HL-60 (cell line): ENCODE measurements around the gene GTF2H1.

ENCODE experiments used
- CTCF ChIP-seq: IDR thresholded peaks from one replicate; pipeline ENCODE4 v1.5.1; 2011; ENCODE audit warnings: low read length, control low read depth, inconsistent platforms; ENCODE audit not compliant: insufficient read depth
- GABPA ChIP-seq: IDR thresholded peaks from 2 replicates; pipeline ENCODE4 v1.6.1; 2012; ENCODE audit warnings: low read depth
- POLR2AphosphoS5 ChIP-seq: IDR thresholded peaks from 2 replicates; pipeline ENCODE4 v1.6.1; 2012; ENCODE audit warnings: low read depth
- TF ChIP-seq, protein P1 (sequence below): IDR thresholded peaks from 2 replicates; pipeline ENCODE4 v1.6.1; 2012; ENCODE audit warnings: low read depth; ENCODE audit not compliant: insufficient replicate concordance

DNA sequence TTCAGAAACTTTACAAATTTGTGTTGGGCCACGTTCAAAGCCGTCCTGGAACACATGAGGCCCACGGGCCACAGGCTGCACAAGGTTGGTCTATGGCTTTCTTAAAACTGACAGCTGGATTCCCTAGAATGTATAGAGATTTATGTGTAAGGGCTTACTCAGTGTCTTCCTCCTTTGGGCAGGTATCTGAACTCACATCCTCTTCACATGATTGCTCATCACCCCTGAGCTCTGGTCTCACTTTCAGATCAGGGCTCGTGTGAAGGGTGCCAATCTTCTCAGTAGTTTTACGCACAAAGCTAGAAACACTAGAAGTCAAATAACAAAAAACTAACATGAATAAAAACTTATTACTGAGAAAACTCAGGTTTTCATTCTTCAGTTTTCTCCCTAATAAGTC lies 27.5 kb upstream of the GTF2H1 start:
- TF ChIP-seq POLR2AphosphoS5 (no peak), CTCF (no peak), GABPA (no peak)
- TF ChIP-seq, protein P1, sequence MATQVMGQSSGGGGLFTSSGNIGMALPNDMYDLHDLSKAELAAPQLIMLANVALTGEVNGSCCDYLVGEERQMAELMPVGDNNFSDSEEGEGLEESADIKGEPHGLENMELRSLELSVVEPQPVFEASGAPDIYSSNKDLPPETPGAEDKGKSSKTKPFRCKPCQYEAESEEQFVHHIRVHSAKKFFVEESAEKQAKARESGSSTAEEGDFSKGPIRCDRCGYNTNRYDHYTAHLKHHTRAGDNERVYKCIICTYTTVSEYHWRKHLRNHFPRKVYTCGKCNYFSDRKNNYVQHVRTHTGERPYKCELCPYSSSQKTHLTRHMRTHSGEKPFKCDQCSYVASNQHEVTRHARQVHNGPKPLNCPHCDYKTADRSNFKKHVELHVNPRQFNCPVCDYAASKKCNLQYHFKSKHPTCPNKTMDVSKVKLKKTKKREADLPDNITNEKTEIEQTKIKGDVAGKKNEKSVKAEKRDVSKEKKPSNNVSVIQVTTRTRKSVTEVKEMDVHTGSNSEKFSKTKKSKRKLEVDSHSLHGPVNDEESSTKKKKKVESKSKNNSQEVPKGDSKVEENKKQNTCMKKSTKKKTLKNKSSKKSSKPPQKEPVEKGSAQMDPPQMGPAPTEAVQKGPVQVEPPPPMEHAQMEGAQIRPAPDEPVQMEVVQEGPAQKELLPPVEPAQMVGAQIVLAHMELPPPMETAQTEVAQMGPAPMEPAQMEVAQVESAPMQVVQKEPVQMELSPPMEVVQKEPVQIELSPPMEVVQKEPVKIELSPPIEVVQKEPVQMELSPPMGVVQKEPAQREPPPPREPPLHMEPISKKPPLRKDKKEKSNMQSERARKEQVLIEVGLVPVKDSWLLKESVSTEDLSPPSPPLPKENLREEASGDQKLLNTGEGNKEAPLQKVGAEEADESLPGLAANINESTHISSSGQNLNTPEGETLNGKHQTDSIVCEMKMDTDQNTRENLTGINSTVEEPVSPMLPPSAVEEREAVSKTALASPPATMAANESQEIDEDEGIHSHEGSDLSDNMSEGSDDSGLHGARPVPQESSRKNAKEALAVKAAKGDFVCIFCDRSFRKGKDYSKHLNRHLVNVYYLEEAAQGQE, result no peak
